Stimulated activated CD4-positive, alpha-beta T cell treated with anti-CD3 and anti-CD28 coated beads, Interleukin-2, amount 100 ng/mL, for 4 hours (primary cell): ENCODE data around the gene IL36B.

Experiments used
- DNase-seq: peaks from one replicate; pipeline ENCODE4 v3.0.0-alpha.2; 2020; ENCODE audit warnings: low read depth

IL36B gene

GRCh38 chr2:113053666-113054065 lies 999 bp upstream of the IL36B start:
- no peak for DNase-seq

GRCh38 chr2:113050921-113051895 lies 1.5 kb downstream of the IL36B start:
- DNase-seq: no peak

- DNase-seq: no peak
Observed at GRCh38 chr2:113046465-113046864, 6.2 kb downstream of the IL36B start.

GRCh38 chr2:113041871-113042270 lies 10.8 kb downstream of the IL36B start:
- DNase-seq: no peak

GRCh38 chr2:113039719-113040118 lies 12.9 kb downstream of the IL36B start:
- DNase-seq: no peak

- DNase-seq: no peak
Observed at GRCh38 chr2:113039158-113039557, 13.5 kb downstream of the IL36B start.

- no peak for DNase-seq
Observed at GRCh38 chr2:113038291-113038690, 14.4 kb downstream of the IL36B start.

GRCh38 chr2:113036763-113037162 lies 15.9 kb downstream of the IL36B start:
- DNase-seq: no peak

- no peak for DNase-seq
Observed at GRCh38 chr2:113034016-113034415, 18.7 kb downstream of the IL36B start.

GRCh38 chr2:113032737-113033136 lies 19.9 kb downstream of the IL36B start:
- no peak for DNase-seq

GRCh38 chr2:113028112-113028511 lies 24.6 kb downstream of the IL36B start:
- no peak for DNase-seq

- DNase-seq: no peak
Observed at GRCh38 chr2:113027691-113028090, 25.0 kb downstream of the IL36B start.

GRCh38 chr2:113025737-113026136 lies 26.9 kb downstream of the IL36B start:
- no peak for DNase-seq

- no peak for DNase-seq
Observed at GRCh38 chr2:113024764-113025163, 27.9 kb downstream of the IL36B start.

- no peak for DNase-seq
Observed at GRCh38 chr2:113021312-113021711, 31.4 kb downstream of the IL36B start.

GRCh38 chr2:113018509-113018908 lies 34.2 kb downstream of the IL36B start:
- DNase-seq: no peak

GRCh38 chr2:113015655-113016054 lies 37.0 kb downstream of the IL36B start:
- no peak for DNase-seq

GRCh38 chr2:113015042-113015441 lies 37.6 kb downstream of the IL36B start:
- DNase-seq: no peak

- DNase-seq: no peak
Observed at GRCh38 chr2:113014067-113014466, 38.6 kb downstream of the IL36B start.

- no peak for DNase-seq
Observed at GRCh38 chr2:113013336-113013661, 39.4 kb downstream of the IL36B start.

GRCh38 chr2:113012436-113013335 lies 40.0 kb downstream of the IL36B start:
- no peak for DNase-seq

- DNase-seq: no peak
Observed at GRCh38 chr2:113011108-113011507, 41.6 kb downstream of the IL36B start.

GRCh38 chr2:113010088-113010487 lies 42.6 kb downstream of the IL36B start:
- no peak for DNase-seq
